ENCODE results near the gene TXNRD1.
"Not testable (repeated sequence)": the region's sequence is repeated elsewhere in the genome, so short reads cannot be mapped to it uniquely, and the experiment has no call there.

The TXNRD1 gene

DNA sequence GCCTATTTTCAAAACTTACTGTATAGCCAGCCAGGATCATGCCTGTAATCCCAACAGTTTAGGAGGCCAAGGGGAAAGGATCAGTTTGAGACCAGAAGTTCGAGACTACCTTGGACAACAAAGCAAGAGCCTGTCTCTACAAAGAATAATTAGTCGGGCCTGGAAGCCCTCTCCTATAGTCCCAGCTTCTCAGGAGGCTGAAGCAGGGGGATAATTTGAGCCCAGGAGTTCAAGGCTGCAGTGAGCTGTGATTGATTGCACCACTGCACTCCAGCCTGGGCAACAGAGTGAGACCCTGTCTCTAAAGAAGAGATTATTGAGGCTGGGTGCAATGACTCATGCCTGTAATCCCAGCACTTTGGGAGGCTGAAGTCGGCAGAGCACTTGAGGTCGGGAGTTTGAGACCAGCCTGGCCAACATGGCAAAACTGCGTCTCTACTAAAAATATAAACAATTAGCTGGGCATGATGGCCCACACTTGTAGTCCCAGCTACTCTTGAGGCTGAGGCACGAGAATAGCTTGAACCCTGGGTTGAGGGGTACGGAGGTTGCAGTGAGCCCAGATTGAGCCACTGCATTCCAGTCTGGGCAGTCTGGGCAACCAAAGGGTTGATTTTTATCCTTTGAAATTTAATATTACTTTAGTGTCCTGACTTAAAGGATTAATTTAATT is 102.1 kb downstream of the TXNRD1 start:
- no peak for FAIRE-seq
- TF ChIP-seq, protein P1, sequence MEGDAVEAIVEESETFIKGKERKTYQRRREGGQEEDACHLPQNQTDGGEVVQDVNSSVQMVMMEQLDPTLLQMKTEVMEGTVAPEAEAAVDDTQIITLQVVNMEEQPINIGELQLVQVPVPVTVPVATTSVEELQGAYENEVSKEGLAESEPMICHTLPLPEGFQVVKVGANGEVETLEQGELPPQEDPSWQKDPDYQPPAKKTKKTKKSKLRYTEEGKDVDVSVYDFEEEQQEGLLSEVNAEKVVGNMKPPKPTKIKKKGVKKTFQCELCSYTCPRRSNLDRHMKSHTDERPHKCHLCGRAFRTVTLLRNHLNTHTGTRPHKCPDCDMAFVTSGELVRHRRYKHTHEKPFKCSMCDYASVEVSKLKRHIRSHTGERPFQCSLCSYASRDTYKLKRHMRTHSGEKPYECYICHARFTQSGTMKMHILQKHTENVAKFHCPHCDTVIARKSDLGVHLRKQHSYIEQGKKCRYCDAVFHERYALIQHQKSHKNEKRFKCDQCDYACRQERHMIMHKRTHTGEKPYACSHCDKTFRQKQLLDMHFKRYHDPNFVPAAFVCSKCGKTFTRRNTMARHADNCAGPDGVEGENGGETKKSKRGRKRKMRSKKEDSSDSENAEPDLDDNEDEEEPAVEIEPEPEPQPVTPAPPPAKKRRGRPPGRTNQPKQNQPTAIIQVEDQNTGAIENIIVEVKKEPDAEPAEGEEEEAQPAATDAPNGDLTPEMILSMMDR (IDR thresholded peaks at IDR 0.05; ENCODE audit: insufficient read depth, missing control alignments), result no peak
- no peak for DNase-seq (ENCODE audit: insufficient read length, low spot score)

DNA sequence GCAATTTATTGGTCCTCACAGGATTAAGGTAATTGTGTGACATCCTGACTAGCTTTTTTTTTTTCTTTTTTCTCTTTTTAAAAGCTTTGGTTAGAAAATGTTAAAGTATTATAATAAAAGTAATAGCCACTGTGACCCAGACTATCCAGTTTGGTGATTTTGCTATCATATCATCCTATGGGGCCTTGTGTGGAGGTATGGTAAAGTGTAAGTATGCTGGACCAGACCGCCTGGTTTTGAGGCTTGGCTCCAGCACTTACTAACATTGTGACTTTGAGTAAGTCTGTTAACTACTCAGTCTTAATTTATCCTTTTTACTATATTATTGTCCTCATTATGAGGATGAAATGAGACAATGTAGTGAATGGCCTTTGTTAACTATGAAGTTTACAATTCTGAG is 103.4 kb downstream of the TXNRD1 start:
- TF ChIP-seq, protein P1 (IDR thresholded peaks at IDR 0.05; ENCODE audit: insufficient read depth, missing control alignments), result no peak
- FAIRE-seq, result no peak
- DNase-seq (ENCODE audit: insufficient read length, low spot score), result no peak

DNA sequence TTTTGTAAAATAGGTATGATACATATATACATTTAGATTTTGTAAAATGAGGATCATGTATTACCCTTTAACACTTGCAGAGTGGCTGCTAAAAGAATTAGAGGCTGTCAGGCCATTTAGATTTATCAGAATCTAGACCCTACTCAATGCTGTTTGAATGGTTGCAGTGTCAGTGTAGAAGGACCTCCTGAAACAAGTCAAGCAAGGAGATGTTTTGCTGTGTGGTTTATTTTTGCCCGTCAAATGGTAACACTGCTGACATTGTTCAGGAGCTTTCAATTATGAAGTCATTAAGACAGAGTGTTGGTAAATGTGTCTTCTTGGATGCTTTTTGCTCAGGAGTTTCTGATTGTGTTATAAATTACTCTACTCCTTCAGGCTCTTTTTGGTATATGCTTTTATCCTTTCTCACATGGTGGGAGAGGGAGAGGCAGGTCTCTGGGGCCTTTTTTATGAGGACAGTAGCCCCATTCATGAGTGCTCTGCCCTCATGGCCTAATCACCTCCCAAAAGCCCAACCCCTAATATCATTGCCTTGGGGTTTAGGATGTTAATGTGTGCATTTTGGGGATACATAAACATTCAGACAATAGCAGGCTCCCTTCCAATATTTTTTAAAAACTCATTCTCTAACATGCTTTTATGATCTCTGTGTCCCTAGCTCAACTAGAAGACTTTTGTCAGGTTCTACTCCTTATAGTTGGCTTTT is 104.5 kb downstream of the TXNRD1 start:
- FAIRE-seq (no peak), DNase-seq (ENCODE audit: insufficient read length, low spot score) (no peak)
- TF ChIP-seq, protein P1 (IDR thresholded peaks at IDR 0.05; ENCODE audit: insufficient read depth, missing control alignments), result no peak

DNA sequence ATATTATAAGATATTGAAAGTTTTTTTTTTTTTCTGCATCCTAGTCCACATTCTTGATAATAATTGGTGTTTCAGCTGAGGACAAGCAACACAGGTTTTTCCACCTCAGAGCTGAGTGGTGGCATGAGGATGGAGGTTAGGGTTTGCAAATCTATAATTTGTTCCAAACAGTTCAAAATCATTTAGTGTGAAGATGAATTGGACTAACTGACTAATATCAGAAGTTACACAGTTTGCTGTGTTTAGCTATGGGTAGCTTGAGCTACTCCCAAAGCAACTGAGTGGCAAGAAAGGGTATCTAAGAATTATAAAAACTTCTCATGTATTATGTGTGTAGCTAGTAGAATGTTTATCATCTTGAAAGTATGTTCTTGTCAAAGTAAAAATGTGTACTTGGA is 105.0 kb downstream of the TXNRD1 start:
- FAIRE-seq, result no peak

DNA sequence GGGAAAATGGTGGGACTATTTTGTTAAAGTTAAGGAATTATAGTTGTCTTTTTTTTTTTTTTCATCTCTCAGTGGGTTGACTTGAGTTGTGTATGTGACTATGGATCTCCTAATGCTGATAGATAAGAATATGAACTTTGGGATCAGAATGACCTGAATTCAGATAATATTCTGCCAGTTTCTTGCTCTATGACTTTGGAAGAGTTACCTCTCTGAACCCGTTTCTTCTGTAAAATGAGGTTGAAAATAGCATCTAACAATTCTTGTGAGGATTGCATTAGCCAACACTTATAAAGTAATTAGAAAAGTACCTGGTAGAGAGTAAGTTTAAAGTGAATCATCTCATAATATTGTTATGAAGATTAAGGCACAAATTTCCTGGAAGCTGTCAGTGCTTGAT is 106.4 kb downstream of the TXNRD1 start:
- DNase-seq (ENCODE audit: insufficient read length, low spot score) (no peak), FAIRE-seq (no peak)
- TF ChIP-seq, protein P1 (IDR thresholded peaks at IDR 0.05; ENCODE audit: insufficient read depth, missing control alignments), result no peak

More for the DNA sequence above, 105.0 kb downstream of the TXNRD1 start:
- DNase-seq (ENCODE audit: insufficient read length, low spot score), result no peak
- TF ChIP-seq, protein P1 (IDR thresholded peaks at IDR 0.05; ENCODE audit: insufficient read depth, missing control alignments), result no peak

DNA sequence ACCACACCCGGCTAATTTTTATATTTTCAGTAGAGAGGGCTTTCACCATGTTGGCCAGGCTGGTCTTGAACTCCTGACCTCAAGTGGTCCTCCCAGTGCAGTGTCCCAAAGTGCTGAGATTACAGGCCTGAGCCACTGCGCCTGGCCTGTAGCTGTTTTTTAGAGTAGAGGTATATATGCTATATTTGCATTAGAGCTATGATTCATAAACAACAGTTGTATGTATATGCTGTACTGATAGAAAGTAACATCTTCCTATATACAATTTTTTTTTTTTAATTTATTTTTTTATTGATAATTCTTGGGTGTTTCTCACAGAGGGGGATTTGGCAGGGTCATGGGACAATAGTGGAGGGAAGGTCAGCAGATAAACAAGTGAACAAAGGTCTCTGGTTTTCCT is 107.0 kb downstream of the TXNRD1 start:
- not testable (repeated sequence) for DNase-seq (ENCODE audit: insufficient read length, low spot score); FAIRE-seq

DNA sequence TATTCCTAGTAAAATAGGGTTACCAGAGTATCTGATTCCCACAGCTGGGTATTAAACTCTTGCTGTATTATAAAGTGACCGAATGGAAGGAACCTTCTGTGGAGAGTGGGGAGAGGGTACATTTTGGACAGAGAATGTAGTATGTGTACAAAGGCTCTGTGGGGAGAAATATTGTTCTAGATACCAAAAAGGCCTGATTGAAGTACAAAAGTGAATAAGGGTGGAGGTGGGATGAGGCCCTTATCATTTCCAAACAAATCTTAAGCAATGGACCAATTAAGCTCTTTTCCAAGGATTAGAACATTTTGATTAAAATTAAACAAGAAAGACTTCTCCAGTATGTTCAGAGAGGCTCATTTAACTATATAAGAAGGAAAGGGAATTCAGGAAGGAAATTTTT is 108.3 kb downstream of the TXNRD1 start:
- no peak for DNase-seq (ENCODE audit: insufficient read length, low spot score)
- TF ChIP-seq, protein P1 (IDR thresholded peaks at IDR 0.05; ENCODE audit: insufficient read depth, missing control alignments), result no peak
- FAIRE-seq, result no peak

DNA sequence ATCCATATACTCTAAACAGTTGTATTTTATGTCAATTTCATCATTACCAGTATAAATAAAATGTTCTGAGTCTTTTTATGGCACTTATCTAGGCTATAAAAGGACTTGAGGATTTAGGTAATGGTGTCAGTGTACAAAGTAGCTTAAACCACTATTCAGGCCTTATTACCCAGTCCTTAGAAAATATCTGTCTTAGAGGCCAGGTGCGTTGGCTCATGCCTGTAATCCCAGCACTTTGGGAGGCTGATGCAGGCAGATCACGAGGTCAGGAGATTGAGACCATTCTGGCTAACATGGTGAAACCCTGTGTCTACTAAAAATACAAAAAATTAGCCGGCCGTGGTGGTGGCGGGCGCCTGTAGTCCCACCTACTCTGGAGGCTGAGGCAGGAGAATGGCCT is 112.7 kb downstream of the TXNRD1 start:
- not testable (repeated sequence) for DNase-seq (ENCODE audit: insufficient read length, low spot score); FAIRE-seq

Data from D721Med (cell line).